Type B pancreatic cell (in vitro differentiated cells): Measurements from ENCODE around the gene ACTR3C. TPM values are rescaled to one million over a fixed set of nuclear protein-coding genes. Genes with fewer than 3 reads are reported as not detected.

ENCODE experiments used
- DNase-seq: peaks from one replicate; pipeline ENCODE4 v3.0.0; 2021; ENCODE audit warnings: mixed read lengths; ENCODE audit not compliant: unreplicated experiment; ENCODE audit errors: extremely low spot score
- H3K27ac Mint-ChIP-seq: 2 replicates; pipeline ENCODE4 v1.8.0; 2021; ENCODE audit warnings: mild to moderate bottlenecking, mixed read lengths
- H3K27me3 Mint-ChIP-seq: 2 replicates; pipeline ENCODE4 v1.8.0; 2021; ENCODE audit warnings: mixed read lengths
- H3K36me3 Mint-ChIP-seq: 2 replicates; pipeline ENCODE4 v1.8.0; 2021; ENCODE audit warnings: mixed read lengths
- H3K4me1 Mint-ChIP-seq: one replicate; pipeline ENCODE4 v1.8.0; 2021; ENCODE audit warnings: mixed read lengths; ENCODE audit not compliant: unreplicated experiment
- H3K4me3 Mint-ChIP-seq: 2 replicates; pipeline ENCODE4 v1.8.0; 2021; ENCODE audit warnings: mild to moderate bottlenecking, mixed read lengths
- H3K9me3 Mint-ChIP-seq: 2 replicates; pipeline ENCODE4 v1.8.0; 2021; ENCODE audit warnings: mixed read lengths
- CTCF ChIP-seq: fragments of 200-600 bp; sonication (generic); conservative IDR thresholded peaks from 2 replicates; pipeline ENCODE4 v1.5.0; 2021; ENCODE audit warnings: antibody characterized with exemption, mild to moderate bottlenecking
- total RNA-seq: library from RNA; stranded (reverse); gene quantifications from 2 replicates; pipeline ENCODE4 v1.2.1, GENCODE V29; 2021; ENCODE audit warnings: low replicate concordance

The ACTR3C gene
- total RNA-seq, 1 donor from 2014 or later, result 4.8 TPM

- no peak for DNase-seq
- Mint-ChIP-seq H3K27me3 (peaks cover 17% of the 10 kb centered on the region), H3K4me3 (peak overlapping the region; percentile 87), H3K27ac (no peak overlapping the region), H3K4me1 (peaks cover 27% of the 10 kb centered on the region), H3K36me3 (no peaks in the 10 kb centered on the region), H3K9me3 (no peaks in the 10 kb centered on the region)
- TF ChIP-seq CTCF, result no peak
These were observed 17.5 kb upstream of the ACTR3C start for GRCh38 chr7:150340875-150341262.

- no peak overlapping the region for H3K27ac Mint-ChIP-seq
- TF ChIP-seq CTCF, result no peak
- no peaks in the 10 kb centered on the region for H3K36me3 Mint-ChIP-seq
- H3K27me3 Mint-ChIP-seq, result peaks cover 17% of the 10 kb centered on the region
- H3K4me3 Mint-ChIP-seq, result peak overlapping the region; percentile 75
- no peak for DNase-seq
- H3K9me3 Mint-ChIP-seq, result no peaks in the 10 kb centered on the region
- H3K4me1 Mint-ChIP-seq, result peaks cover 31% of the 10 kb centered on the region
These were observed 16.8 kb upstream of the ACTR3C start for GRCh38 chr7:150340024-150340749.

GRCh38 chr7:150339409-150339809 lies 16.1 kb upstream of the ACTR3C start:
- H3K4me1 Mint-ChIP-seq, result peaks cover 34% of the 10 kb centered on the region
- H3K27ac Mint-ChIP-seq, result no peak overlapping the region
- peaks cover 17% of the 10 kb centered on the region for H3K27me3 Mint-ChIP-seq
- H3K9me3 Mint-ChIP-seq, result no peaks in the 10 kb centered on the region
- H3K4me3 Mint-ChIP-seq, result peak overlapping the region; percentile 75
- no peaks in the 10 kb centered on the region for H3K36me3 Mint-ChIP-seq
- DNase-seq, result no peak
- no peak for TF ChIP-seq CTCF

DNA sequence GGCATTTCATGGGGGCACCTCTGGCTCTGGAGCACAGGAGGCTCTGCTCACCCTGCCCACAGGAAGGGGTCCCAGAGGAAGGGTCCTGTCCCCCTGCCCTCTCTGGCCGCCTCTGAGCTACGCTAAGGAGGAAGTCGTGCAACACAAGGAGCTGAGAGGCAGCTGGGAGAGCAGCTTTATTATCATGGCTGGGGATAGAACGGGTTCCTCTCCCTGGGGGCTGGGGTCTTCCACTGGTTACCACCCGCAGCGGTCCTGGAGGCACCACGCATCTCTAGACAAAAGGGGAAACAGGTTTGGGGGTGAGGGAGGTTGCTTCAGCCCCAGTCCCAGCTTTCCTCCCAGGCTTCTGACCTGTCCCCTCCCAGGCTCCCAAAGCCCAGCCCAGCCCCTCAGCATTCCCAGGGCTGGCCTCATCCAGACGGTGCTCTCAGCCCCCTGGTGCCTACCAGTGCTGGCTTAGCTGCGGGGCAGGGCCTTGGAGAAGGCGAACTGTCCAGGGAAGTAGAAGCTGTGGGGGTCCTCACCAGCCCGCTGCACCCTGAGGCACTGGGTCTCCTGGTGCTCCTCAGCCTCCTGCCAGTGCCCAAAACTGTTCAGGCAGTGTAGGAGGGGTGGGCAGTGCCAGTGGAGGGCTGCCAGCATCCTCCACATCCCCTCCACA lies 15.0 kb upstream of the ACTR3C start:
- H3K4me1 Mint-ChIP-seq, result peaks cover 34% of the 10 kb centered on the region
- peak overlapping the region; percentile 62 for H3K27ac Mint-ChIP-seq
- no peaks in the 10 kb centered on the region for H3K36me3 Mint-ChIP-seq
- peaks cover 16% of the 10 kb centered on the region for H3K27me3 Mint-ChIP-seq
- no peaks in the 10 kb centered on the region for H3K9me3 Mint-ChIP-seq
- no peak for TF ChIP-seq CTCF
- no peak overlapping the region for H3K4me3 Mint-ChIP-seq
- no peak for DNase-seq

DNA sequence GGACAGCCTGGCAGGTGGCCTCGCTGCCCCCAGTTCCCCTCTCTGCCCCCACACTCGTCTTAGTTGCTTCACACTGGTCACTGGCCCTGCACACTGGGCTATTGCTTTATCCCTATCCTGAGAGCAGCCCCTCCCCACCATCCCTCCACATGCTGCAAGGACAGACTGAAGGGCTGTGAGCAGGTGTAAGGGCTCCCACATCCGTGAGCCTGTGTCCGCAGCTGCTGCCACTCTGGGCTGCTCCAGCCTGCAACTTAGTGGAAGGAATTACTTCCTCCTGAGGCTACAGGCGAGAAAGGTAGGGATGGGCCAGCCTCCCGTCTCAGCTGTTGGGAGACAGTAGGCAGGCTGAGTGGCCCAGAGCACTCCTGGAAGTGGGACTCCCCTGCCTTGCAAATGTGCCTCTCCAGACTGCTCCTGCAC lies 14.3 kb upstream of the ACTR3C start:
- no peak for TF ChIP-seq CTCF
- Mint-ChIP-seq H3K27me3 (peaks cover 12% of the 10 kb centered on the region), H3K36me3 (no peaks in the 10 kb centered on the region), H3K9me3 (no peaks in the 10 kb centered on the region), H3K4me3 (no peak overlapping the region), H3K4me1 (peaks cover 34% of the 10 kb centered on the region), H3K27ac (peak overlapping the region; percentile 62)
- DNase-seq, result no peak
